ENCODE results near the gene PRKCA.

The PRKCA gene

GRCh38 chr17:66775881-66776400 is 473.5 kb downstream of the PRKCA start:
- Histone ChIP-seq H3K27ac (ENCODE audit: insufficient read depth, low read length, poor library complexity, severe bottlenecking) (no peak overlapping the region), H3K27me3 (replicated peaks; ENCODE audit: control insufficient read depth, insufficient read depth, low read length, poor library complexity, severe bottlenecking) (no peaks in the 10 kb centered on the region), H3K4me3 (ENCODE audit: insufficient read depth, low read depth, low read length, poor library complexity, severe bottlenecking) (no peak overlapping the region), H3K36me3 (ENCODE audit: control insufficient read depth, insufficient read depth, low read length) (peaks cover 38% of the 10 kb centered on the region), H3K9me3 (ENCODE audit: control insufficient read depth, low read length) (no peaks in the 10 kb centered on the region), H3K4me1 (ENCODE audit: control insufficient read depth, insufficient read depth, low read length, poor library complexity, severe bottlenecking) (no peaks in the 10 kb centered on the region)
- no peak for DNase-seq

- no peak overlapping the region for H3K4me3 ChIP-seq (ENCODE audit: insufficient read depth, low read depth, low read length, poor library complexity, severe bottlenecking)
- no peaks in the 10 kb centered on the region for H3K9me3 ChIP-seq (ENCODE audit: control insufficient read depth, low read length)
- no peaks in the 10 kb centered on the region for H3K4me1 ChIP-seq (ENCODE audit: control insufficient read depth, insufficient read depth, low read length, poor library complexity, severe bottlenecking)
- H3K27ac ChIP-seq (ENCODE audit: insufficient read depth, low read length, poor library complexity, severe bottlenecking): no peak overlapping the region
- no peak for DNase-seq
- H3K36me3 ChIP-seq (ENCODE audit: control insufficient read depth, insufficient read depth, low read length): peaks cover 38% of the 10 kb centered on the region
- H3K27me3 ChIP-seq (replicated peaks; ENCODE audit: control insufficient read depth, insufficient read depth, low read length, poor library complexity, severe bottlenecking): no peaks in the 10 kb centered on the region
Measured at GRCh38 chr17:66776999-66777688, 474.7 kb downstream of the PRKCA start.

- H3K4me1 ChIP-seq (ENCODE audit: control insufficient read depth, insufficient read depth, low read length, poor library complexity, severe bottlenecking): no peaks in the 10 kb centered on the region
- peaks cover 38% of the 10 kb centered on the region for H3K36me3 ChIP-seq (ENCODE audit: control insufficient read depth, insufficient read depth, low read length)
- H3K4me3 ChIP-seq (ENCODE audit: insufficient read depth, low read depth, low read length, poor library complexity, severe bottlenecking): no peak overlapping the region
- no peaks in the 10 kb centered on the region for H3K9me3 ChIP-seq (ENCODE audit: control insufficient read depth, low read length)
- H3K27ac ChIP-seq (ENCODE audit: insufficient read depth, low read length, poor library complexity, severe bottlenecking): no peak overlapping the region
- H3K27me3 ChIP-seq (replicated peaks; ENCODE audit: control insufficient read depth, insufficient read depth, low read length, poor library complexity, severe bottlenecking): no peaks in the 10 kb centered on the region
- no peak for DNase-seq
Measured at GRCh38 chr17:66777689-66778225, 475.3 kb downstream of the PRKCA start.

GRCh38 chr17:66778531-66779236 is 476.3 kb downstream of the PRKCA start:
- Histone ChIP-seq H3K4me1 (ENCODE audit: control insufficient read depth, insufficient read depth, low read length, poor library complexity, severe bottlenecking) (no peaks in the 10 kb centered on the region), H3K9me3 (ENCODE audit: control insufficient read depth, low read length) (no peaks in the 10 kb centered on the region), H3K36me3 (ENCODE audit: control insufficient read depth, insufficient read depth, low read length) (peaks cover 36% of the 10 kb centered on the region), H3K27me3 (replicated peaks; ENCODE audit: control insufficient read depth, insufficient read depth, low read length, poor library complexity, severe bottlenecking) (no peaks in the 10 kb centered on the region), H3K27ac (ENCODE audit: insufficient read depth, low read length, poor library complexity, severe bottlenecking) (no peak overlapping the region), H3K4me3 (ENCODE audit: insufficient read depth, low read depth, low read length, poor library complexity, severe bottlenecking) (no peak overlapping the region)
- DNase-seq: no peak

- no peak for DNase-seq
- Histone ChIP-seq H3K4me1 (ENCODE audit: control insufficient read depth, insufficient read depth, low read length, poor library complexity, severe bottlenecking) (no peaks in the 10 kb centered on the region), H3K9me3 (ENCODE audit: control insufficient read depth, low read length) (no peaks in the 10 kb centered on the region), H3K27me3 (replicated peaks; ENCODE audit: control insufficient read depth, insufficient read depth, low read length, poor library complexity, severe bottlenecking) (no peaks in the 10 kb centered on the region), H3K27ac (ENCODE audit: insufficient read depth, low read length, poor library complexity, severe bottlenecking) (no peak overlapping the region), H3K36me3 (ENCODE audit: control insufficient read depth, insufficient read depth, low read length) (peaks cover 31% of the 10 kb centered on the region), H3K4me3 (ENCODE audit: insufficient read depth, low read depth, low read length, poor library complexity, severe bottlenecking) (no peak overlapping the region)
Measured at GRCh38 chr17:66779237-66779606, 476.8 kb downstream of the PRKCA start.

- no peak for DNase-seq
- no peaks in the 10 kb centered on the region for H3K9me3 ChIP-seq (ENCODE audit: control insufficient read depth, low read length)
- H3K27me3 ChIP-seq (replicated peaks; ENCODE audit: control insufficient read depth, insufficient read depth, low read length, poor library complexity, severe bottlenecking): no peaks in the 10 kb centered on the region
- no peaks in the 10 kb centered on the region for H3K4me1 ChIP-seq (ENCODE audit: control insufficient read depth, insufficient read depth, low read length, poor library complexity, severe bottlenecking)
- peaks cover 19% of the 10 kb centered on the region for H3K36me3 ChIP-seq (ENCODE audit: control insufficient read depth, insufficient read depth, low read length)
- no peak overlapping the region for H3K4me3 ChIP-seq (ENCODE audit: insufficient read depth, low read depth, low read length, poor library complexity, severe bottlenecking)
- H3K27ac ChIP-seq (ENCODE audit: insufficient read depth, low read length, poor library complexity, severe bottlenecking): no peak overlapping the region
Measured at GRCh38 chr17:66781135-66781534, 478.7 kb downstream of the PRKCA start.

GRCh38 chr17:66782851-66783250 is 480.4 kb downstream of the PRKCA start:
- Histone ChIP-seq H3K4me1 (ENCODE audit: control insufficient read depth, insufficient read depth, low read length, poor library complexity, severe bottlenecking) (no peaks in the 10 kb centered on the region), H3K9me3 (ENCODE audit: control insufficient read depth, low read length) (no peaks in the 10 kb centered on the region), H3K36me3 (ENCODE audit: control insufficient read depth, insufficient read depth, low read length) (peaks cover 17% of the 10 kb centered on the region), H3K27me3 (replicated peaks; ENCODE audit: control insufficient read depth, insufficient read depth, low read length, poor library complexity, severe bottlenecking) (no peaks in the 10 kb centered on the region), H3K27ac (ENCODE audit: insufficient read depth, low read length, poor library complexity, severe bottlenecking) (no peak overlapping the region), H3K4me3 (ENCODE audit: insufficient read depth, low read depth, low read length, poor library complexity, severe bottlenecking) (no peak overlapping the region)
- DNase-seq: no peak

GRCh38 chr17:66783656-66784381 is 481.4 kb downstream of the PRKCA start:
- Histone ChIP-seq H3K9me3 (ENCODE audit: control insufficient read depth, low read length) (no peaks in the 10 kb centered on the region), H3K36me3 (ENCODE audit: control insufficient read depth, insufficient read depth, low read length) (peaks cover 27% of the 10 kb centered on the region)
- DNase-seq: no peak

GRCh38 chr17:66784621-66785364 is 482.4 kb downstream of the PRKCA start:
- no peak overlapping the region for H3K27ac ChIP-seq (ENCODE audit: insufficient read depth, low read length, poor library complexity, severe bottlenecking)
- DNase-seq: no peak
- H3K4me1 ChIP-seq (ENCODE audit: control insufficient read depth, insufficient read depth, low read length, poor library complexity, severe bottlenecking): no peaks in the 10 kb centered on the region
- H3K27me3 ChIP-seq (replicated peaks; ENCODE audit: control insufficient read depth, insufficient read depth, low read length, poor library complexity, severe bottlenecking): no peaks in the 10 kb centered on the region
- peaks cover 31% of the 10 kb centered on the region for H3K36me3 ChIP-seq (ENCODE audit: control insufficient read depth, insufficient read depth, low read length)
- H3K9me3 ChIP-seq (ENCODE audit: control insufficient read depth, low read length): no peaks in the 10 kb centered on the region
- no peak overlapping the region for H3K4me3 ChIP-seq (ENCODE audit: insufficient read depth, low read depth, low read length, poor library complexity, severe bottlenecking)

More at GRCh38 chr17:66783656-66784381, 481.4 kb downstream of the PRKCA start:
- Histone ChIP-seq H3K4me1 (ENCODE audit: control insufficient read depth, insufficient read depth, low read length, poor library complexity, severe bottlenecking) (no peaks in the 10 kb centered on the region), H3K27ac (ENCODE audit: insufficient read depth, low read length, poor library complexity, severe bottlenecking) (no peak overlapping the region), H3K4me3 (ENCODE audit: insufficient read depth, low read depth, low read length, poor library complexity, severe bottlenecking) (no peak overlapping the region), H3K27me3 (replicated peaks; ENCODE audit: control insufficient read depth, insufficient read depth, low read length, poor library complexity, severe bottlenecking) (no peaks in the 10 kb centered on the region)
